HG02840 (cell line): ENCODE data around the gene ZFYVE9.
"Not testable (repeated sequence)": the region's sequence is repeated elsewhere in the genome, so short reads cannot be mapped to it uniquely, and the experiment has no call there.

Source experiments
- ATAC-seq: cut with Tn5 transposase; IDR thresholded peaks from one replicate; pipeline ENCODE4 v1.9.1; 2021; ENCODE audit warnings: mild to moderate bottlenecking, moderate library complexity, moderate number of reproducible peaks; ENCODE audit not compliant: unreplicated experiment, low FRiP score

ZFYVE9 gene

DNA sequence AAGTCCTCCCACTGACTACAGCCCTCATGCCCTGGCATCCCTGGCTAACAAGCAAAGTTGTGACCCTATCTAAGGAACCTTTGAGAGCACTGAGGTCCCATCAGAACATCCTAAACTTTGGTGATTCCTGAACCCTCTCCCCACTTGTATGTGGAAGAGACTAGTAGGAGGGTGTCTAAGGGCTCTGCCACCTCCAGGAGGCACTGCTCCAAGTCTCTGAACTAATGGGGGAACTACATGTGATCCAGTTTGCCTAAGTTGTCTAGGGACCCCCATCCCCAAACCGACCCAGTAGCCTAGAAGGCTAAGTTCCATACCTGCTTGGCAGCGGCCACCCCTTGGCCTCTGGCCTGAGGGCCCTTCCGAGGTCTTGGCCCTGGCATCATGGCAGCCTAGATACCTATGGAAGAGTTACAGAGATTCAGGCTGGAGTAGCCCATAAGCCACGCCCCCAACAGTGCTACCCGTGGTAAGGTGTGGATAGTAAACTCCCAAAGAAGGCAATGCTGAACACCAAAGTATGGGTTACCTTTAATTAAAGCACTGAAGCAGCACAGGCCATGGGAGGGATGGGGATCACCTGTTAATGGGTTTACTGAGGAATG, 222.4 kb downstream of the ZFYVE9 start:
- ATAC-seq = no peak

DNA sequence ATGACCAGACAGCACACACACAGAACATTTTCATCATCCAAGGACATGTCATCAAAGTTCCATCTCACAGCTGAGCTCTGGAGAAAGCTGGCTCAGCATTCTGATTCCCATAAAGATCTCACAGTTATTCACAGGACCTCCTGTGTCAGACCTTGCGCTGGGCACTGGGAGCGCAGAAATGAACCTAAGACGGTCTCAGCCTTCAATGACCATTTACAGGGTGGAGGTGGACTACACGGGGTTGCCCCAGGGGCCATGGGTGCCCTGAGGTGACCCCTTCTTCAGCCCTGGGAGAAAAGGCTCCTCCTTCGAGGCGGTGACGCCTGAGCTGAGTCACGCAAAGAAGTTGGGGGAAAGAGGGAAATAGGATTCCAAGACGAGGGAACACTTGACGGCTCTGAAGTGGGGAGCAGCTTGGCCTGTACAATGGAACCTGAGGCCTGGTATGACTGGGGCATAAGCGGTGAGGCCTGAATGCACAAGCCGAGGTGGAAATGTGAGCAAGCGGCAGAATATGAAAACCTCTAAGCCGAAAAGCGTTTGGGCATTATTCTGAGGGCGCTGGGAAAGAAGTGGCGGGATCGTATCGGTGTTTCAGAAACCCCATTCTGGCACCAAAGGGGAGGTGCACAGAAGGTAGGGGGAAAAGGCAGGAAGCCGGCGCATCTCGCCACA, 223.3 kb downstream of the ZFYVE9 start:
- ATAC-seq = peak; percentile 24

DNA sequence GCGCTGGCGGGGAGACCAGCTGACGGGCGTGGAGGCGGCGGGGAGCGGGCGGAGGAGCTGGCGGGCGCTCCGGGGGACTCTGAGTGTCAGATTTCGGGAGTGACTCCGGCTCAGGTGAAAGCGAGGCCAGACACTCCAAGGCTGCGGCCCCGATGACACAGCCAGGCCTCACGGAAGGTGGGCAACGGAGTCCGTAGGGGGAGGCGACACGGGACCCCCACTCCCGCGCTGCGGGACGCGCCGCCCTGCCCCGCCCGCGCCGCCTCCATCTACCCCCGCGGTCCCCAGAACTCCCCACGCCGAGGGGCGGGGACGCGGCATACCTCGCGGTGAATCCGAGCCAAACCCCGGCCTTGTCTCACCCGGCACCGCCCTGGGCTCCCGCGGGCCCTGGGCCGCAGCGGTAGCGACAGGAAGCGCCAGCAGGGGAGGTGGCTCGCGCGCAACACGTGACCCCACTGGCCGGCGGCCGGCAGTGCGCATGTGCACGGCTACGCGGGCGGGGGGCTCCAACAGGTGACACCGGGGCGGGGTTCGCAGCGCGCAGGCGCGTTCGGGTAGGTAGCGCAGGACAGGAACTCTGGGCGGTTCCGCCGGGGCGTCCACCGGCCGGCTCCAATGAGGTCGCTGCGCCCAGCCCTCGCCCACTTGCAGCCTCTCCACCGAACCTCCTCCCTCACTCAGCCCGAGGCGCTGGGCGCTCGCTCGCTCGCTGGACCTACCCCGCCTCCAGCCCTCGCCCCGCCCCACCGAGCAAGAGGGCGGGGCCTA, 224.0 kb downstream of the ZFYVE9 start, which contains the start of gene CC2D1B:
TSS of gene CC2D1B (minus strand) at position 460 of the 771 bp plus-strand sequence. CDS start 1,585 bp downstream, outside the sequence.
- peak; percentile 88 for ATAC-seq

DNA sequence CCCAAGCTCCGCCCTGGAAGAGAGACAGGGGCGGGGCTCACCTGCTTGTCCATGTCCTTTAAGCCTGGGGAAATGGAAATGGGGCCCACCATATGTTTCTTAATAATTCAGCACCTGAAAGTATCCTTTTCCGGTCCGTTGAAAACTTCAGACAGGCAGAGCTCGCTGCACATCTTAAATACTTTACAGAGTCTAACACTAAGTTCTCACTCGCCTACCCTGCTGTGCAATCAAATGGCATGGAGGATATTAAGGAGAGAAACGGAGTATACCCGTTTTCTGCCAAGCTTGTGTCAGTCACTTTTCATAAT, 224.6 kb downstream of the ZFYVE9 start:
- ATAC-seq = no peak

DNA sequence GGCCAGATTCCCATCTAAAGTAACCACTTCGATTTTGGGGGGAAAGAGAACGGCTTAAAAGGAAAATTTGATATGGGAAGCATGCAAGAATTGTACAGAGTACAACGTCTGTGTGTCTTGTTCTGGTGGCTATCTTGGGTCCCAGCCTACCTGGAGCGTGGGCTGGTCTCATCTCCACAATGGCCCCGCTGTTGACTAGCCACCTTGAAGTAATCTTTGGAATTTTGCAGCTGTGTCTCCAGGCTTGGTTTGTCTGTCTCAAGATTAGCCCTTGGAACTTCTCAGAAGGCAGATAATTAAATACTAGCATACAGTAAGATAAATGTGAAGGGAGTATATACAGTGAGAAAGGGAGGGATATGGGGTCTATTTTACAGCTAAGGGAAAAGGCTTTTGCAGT, 225.4 kb downstream of the ZFYVE9 start:
- no peak for ATAC-seq

DNA sequence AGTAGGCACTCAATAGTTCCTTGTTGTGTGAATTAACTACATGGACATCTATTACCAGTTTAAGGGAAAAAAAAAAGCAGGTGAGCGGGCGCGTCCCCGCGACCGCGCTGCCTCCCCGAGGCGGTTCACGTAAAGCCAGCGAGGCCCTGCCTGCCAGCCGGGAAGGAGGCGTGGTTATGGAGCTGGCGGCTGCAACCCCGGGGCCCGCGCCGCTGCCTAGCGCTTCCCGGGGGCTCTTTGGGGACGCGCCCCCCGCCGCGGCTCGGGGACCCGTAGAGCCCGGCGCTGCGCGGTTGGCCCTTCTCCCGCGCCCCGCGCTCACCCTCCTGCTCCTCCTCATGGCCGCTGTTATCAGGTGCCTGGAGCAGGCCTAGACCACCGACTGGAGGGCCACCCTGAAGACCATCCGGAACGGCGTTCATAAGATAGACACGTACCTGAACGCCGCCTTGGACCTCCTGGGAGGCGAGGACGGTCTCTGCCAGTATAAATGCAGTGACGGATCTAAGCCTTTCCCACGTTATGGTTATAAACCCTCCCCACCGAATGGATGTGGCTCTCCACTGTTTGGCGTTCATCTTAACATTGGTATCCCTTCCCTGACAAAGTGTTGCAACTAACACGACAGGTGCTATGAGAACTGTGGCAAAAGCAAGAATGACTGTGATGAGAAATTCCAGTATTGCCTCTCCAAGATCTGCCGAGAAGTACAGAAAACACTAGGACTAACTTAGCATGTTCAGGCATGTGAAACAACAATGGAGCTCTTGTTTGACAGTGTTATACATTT, 226.7 kb downstream of the ZFYVE9 start:
- ATAC-seq = no peak

DNA sequence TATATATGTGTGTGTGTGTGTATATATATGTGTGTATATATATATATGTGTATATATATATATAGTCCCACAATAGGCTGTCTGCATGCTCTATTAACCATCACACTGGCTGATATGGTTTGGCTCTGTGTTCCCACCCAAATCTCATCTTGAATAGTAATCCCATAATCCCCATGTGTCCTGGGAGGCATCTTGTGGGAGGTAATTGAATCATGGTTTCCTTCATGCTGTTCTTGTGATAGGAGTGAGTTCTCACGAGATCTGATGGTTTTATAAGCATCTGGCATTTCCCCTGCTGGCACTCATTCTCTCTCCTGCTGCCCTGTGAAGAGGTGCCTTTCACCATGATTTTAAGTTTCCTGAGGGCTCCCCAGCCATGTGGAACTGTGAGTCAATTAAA, 228.0 kb downstream of the ZFYVE9 start:
- ATAC-seq = not testable (repeated sequence)

DNA sequence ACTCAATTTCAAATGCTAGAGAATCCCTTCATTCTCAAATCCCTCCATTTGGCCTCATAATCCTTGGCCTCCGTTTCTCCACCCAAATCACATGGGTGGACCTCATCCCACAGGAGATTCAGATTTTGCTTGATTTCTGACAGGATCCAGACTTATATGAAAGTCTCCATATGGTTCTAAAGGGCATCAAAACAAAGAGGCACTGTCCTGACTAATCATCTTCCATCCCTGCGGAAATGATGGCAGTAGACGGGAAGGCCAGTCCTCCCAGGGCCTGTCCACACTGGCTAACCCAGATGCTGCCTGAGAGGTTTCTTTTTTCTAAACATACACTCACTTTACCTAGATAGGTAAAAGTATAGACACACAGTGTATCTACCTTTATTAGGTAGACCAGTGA, 243.5 kb downstream of the ZFYVE9 start:
- no peak for ATAC-seq

DNA sequence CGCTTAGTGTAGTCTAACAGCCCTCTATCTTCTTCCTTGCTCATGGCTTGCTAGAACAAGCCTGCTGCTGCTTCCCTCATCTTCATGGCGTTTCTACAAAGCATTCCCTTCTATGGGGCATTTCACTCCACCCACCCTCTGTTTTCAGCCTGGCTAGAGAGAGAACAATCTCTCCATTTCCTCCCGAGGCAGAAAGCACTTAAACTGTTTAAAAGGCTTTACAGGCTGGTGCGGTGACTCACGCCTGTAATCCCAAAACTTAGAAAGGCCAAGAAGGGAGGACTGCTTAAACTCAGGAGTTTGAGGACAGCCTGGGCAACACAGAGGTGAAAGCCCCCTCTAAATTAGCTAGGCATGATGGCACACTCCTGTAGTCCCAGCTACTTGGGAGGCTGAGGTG, 244.6 kb downstream of the ZFYVE9 start:
- no peak for ATAC-seq

DNA sequence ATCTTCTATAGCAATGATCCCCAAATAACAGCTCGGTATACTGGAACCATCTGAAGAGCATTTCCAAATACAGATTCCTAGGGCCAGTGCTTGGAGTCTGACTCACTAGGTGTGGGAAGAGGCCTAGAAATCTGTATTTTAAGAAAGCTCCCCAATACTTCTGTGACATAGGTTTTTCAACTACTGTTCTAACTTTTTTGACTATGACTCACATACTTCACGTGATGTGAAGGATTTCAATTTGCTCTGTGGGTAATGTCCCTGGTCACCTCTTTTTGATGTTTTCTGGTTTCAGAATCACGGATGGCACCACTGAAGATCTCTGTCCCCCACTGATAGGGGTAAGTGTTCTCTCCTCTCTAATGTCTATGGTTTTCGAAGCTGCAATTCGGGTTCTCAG, 251.3 kb downstream of the ZFYVE9 start:
- ATAC-seq = no peak
